Stimulated activated CD8-positive, alpha-beta memory T cell treated with anti-CD3 and anti-CD28 coated beads, Interleukin-12 subunit alpha, Interleukin-12 subunit beta, amount 100 ng/mL, for 4 hours (primary cell): ENCODE data around the gene RETNLB.

Source experiments
- DNase-seq: peaks from one replicate; pipeline ENCODE4 v3.0.0-alpha.2; 2020; ENCODE audit warnings: low read depth

Gene RETNLB, protein sequence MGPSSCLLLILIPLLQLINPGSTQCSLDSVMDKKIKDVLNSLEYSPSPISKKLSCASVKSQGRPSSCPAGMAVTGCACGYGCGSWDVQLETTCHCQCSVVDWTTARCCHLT

GRCh38 chr3:108757404-108757982 is at the start of gene RETNLB:
Gene RETNLB (minus strand): TSS chr3:108757410. CDS start chr3:108757185, 225 bp downstream.
- DNase-seq, result no peak

- no peak for DNase-seq
These were observed 49.1 kb upstream of the RETNLB start for GRCh38 chr3:108806316-108806715.

- no peak for DNase-seq
These were observed 47.8 kb upstream of the RETNLB start for GRCh38 chr3:108804966-108805365.

GRCh38 chr3:108804437-108804836 is 47.2 kb upstream of the RETNLB start:
- no peak for DNase-seq

DNA sequence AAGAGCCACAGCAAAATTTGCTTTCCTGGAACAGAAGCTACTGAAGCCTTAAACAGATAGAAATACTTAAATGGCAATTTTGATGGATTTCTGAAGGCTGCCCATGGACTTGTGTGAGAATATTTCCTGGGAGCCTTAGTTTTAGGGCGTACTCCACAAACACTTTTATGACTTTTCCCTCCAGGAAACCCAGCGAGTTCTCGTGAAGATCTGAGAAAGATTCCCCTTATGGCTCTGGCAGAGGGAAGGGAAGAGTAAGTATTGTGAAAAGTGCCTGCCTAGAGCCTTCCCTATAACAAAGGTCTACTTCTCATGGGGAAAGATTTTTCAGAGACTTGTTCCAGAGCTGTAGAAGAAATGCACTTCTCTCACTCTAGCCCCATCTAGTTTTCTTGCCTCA is 34.3 kb upstream of the RETNLB start:
- DNase-seq, result no peak

GRCh38 chr3:108780235-108780634 is 23.0 kb upstream of the RETNLB start:
- DNase-seq, result no peak

DNA sequence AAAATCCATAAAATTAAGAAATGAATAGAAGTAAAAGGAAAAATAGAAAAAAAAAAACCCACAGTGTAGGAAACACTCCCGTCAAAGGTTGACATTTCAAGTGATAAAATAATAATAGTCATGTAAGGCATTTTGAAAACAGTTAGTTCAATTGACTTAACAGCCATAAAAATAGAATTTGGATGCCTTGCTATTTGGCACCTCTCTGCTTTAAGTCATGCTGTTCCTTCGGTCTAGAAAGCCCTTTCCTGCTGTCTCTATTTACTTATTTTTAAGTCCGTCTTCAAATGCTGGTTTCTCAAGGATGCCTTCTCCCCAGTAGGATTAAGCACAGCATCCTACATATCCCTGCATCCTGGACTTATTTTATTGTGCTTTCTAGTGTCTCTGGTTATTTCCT is 22.3 kb upstream of the RETNLB start:
- no peak for DNase-seq

DNA sequence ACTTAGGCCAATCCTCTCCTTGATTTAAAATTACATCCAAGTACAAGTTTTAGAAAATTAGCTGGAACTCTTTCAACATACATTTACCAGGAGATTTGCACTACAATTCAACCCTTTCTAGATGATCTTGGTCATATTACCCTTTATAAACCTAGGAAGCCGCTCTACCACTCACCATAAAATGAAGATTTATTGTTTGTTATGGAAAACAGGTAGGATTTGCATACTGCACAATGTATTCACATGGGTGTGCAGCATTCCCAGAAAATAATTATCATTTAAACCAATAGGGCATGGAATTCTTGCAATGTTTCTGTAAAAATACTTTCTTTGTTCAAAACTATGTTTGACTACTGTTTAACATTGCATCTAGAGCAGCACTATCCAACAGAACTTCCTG is 18.4 kb upstream of the RETNLB start:
- DNase-seq, result no peak

GRCh38 chr3:108767253-108767652 is 10.0 kb upstream of the RETNLB start:
- no peak for DNase-seq

DNA sequence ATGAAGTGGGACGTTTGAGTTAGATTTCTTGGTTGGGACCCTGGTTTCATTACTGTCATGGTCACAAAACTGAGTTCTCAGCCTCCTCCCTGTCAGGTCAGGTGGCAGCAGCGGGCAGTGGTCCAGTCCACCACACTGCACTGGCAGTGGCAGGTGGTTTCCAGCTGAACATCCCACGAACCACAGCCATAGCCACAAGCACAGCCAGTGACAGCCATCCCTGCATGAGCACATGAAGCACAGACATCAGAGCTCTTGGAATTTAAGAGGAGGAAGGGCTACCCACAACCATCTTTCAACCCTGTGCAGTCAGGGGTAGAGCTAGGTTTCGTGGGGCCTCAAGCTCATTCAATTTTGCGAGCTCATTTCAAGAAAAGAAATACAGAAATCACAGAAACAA is 1.5 kb downstream of the RETNLB start:
- DNase-seq, result no peak

- no peak for DNase-seq
These were observed 12.4 kb downstream of the RETNLB start for GRCh38 chr3:108744762-108745161.

DNA sequence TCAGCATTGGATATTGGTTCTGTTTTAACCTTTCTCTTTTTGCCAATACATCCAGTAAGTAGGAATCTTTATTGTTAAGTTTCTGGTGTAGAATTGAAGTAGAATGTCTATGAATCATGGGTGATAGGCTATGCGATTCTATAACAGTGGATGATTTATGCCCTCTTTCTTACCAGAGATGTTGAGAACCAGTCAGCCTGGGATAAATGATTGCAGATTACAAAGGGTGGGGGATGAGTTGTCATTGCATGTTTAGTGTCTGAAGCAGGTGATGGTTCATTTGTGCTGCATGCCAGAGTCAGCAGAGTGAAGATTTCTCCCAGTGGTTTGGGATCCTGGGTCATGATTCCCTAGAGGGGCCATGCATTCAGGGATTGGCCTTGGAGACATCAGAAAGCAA is 14.3 kb downstream of the RETNLB start:
- DNase-seq, result no peak

DNA sequence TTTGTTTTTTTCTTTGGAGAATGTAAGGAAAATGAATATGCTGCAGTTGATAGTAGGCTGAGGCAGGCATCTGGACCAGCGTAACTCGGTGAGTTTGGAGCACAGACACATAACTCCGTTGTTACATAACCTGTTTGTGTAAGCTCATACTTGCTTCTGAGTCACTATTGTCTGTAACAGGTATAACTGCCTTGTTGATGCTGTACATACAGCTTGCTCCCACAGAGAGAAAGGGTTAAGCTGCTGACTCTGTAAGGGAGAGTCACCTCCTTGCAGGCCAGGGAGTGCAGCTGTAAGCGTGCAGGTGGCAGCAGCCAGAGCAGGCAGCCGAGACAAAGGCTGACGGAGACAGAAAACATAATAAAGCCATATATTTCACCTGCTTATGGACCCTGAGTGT is 20.4 kb downstream of the RETNLB start:
- DNase-seq, result no peak

DNA sequence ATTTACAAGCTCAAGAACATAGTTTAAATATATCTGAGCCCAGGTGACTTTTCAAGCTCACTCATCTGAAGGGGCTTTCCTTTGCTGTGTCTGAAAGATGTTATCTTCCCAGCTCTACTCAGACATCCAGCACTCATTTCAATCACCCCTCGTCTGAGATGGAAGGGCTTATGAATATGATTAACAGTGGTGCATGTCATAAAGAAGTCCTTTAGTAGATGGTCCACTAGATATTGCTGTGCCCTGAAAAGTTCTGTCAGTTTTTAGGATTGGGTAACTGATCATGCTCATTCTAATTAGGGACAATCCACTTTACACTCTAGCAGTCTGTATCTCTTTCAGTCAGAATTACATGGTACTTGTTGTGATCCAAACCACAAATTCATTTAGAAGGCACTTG is 28.3 kb downstream of the RETNLB start:
- no peak for DNase-seq

DNA sequence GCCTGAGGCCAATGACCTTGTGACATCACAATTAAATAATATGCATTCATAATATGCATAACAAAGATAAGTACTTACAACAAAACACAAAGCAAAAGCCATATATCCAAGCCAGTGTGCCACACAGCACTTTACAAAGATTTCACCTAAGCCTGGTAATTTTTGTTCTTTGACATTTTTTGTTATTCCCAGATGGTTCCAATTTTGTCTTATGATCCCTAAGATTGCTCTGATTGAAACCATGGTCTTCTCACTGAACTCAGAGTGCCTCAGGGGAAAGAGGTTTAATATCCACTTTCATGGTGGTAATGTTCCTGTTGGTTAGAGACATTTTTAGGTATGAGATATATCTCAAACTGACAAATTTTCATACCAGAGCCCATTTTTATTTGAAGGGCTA is 29.1 kb downstream of the RETNLB start:
- no peak for DNase-seq

GRCh38 chr3:108724101-108724500 is 33.1 kb downstream of the RETNLB start:
- no peak for DNase-seq

DNA sequence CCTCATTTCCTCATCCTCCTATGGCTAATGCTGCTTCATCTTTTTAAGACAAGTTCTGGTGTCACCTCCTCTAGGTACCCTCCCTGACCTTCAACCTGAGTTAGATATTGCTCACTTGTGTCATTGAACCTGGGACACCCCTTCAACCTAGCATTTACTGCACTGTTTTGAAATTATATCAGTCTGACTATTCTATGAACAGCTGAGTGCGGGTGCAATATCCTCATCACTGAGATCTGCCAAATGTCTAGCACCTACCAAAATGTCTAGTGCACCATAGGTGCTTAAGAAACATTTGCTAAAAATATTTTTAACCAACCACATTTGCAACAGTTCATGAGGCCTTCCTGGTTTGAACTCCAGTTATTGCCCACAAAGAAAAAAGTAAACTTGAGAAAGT is 34.5 kb downstream of the RETNLB start:
- no peak for DNase-seq

DNA sequence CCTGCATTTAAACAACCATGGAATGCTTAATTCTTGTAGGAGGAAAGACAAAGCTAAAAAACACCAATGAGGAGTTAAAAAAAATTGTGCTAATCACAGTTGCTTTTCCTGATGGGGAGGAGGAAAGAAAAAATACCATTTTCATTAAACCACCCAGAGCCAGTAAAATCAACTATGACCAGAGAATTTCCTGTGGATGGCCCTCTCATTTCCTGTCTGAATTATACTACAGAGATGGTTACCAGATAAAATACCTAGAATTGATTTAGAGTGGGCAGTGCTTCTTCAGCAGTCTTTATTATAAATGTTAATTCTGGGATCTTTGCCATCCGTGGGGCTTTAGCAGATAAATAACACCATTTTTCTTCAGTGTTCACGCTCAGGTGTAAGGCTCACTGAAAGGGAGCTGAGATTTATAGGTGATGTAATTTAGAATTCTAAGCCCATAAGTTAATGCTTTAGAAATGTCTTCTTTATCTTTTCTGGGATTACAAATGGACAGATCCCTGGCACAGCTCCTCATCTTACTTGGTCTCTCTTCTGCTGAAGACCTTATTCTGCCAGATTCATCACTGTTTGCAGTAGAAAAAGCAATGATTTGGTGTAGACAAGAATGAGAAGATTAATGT is 37.9 kb downstream of the RETNLB start:
- no peak for DNase-seq

DNA sequence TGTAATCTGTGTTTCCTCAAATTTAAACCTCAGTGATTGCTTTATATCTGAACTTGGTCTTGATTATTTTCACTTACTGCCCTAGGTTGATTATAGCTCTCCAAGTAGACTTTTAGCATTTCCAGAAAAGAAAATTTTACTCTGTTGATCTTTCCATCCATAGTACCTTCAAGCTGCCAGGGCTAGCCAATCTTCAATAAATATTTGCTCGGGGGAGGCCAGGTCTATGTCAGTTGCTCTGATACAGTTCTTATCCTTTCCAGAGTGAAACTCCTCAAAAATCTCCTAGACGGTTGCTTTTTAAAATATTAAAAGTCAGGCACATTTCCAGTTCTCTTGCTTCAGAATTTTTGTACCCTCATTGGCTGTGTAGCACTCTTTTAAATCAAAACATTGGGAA is 38.8 kb downstream of the RETNLB start:
- no peak for DNase-seq

GRCh38 chr3:108713816-108714215 is 43.4 kb downstream of the RETNLB start:
- DNase-seq, result no peak

DNA sequence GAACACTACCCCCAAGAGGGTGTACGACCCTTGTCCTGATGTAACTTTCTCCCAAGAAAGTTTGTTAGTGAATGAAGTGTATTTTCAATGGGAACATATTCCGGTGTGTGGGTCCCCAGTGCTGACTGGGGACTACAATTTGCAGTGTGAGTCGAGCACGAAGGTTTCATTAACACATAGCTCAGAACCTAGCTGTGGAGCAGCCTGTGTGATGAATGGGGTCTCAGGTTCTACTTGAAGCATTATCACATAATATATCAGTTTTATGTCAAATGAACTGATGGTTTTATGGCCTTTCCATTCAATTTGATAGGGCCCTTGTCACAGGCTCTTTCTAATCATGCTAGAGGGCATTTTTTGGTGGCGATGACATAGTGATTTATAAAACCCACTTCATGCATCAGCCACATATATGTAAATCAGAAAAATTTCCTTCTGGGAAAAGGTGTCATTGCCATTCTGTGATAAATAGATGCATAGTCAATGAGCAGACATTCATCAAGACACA is 44.1 kb downstream of the RETNLB start:
- DNase-seq, result no peak
